CD14-positive monocyte (primary cell): ENCODE results near the gene GRIK5. TPM values are rescaled to one million over a fixed set of nuclear protein-coding genes. Genes with fewer than 3 reads are reported as not detected.

Experiments used
- DNase-seq, 3 donors: peaks; one replicate each; pipeline ENCODE4 v3.0.0-alpha.2; 2011 to 2022
- H2AFZ ChIP-seq: 2 replicates; pipeline ENCODE4 v1.6.0; 2012; ENCODE audit warnings: mild to moderate bottlenecking, low read depth, low read length, inconsistent platforms; ENCODE audit not compliant: insufficient read depth, poor library complexity, severe bottlenecking
- H3K27ac ChIP-seq, 2 donors: 1 replicate in 1 of 2; 2 replicates in 1 of 2; pipeline ENCODE4 v1.5.1; 2012 to 2013; ENCODE audit warnings: low read length in 2 of 2, control low read depth in 1 of 2, inconsistent platforms in 1 of 2, low read depth in 1 of 2, mild to moderate bottlenecking in 1 of 2
- H3K27me3 ChIP-seq, 2 donors: one replicate each; pipeline versions ENCODE4 v1.6.0 to v1.6.1; 2011 to 2013; ENCODE audit warnings: low read length in 2 of 2; ENCODE audit not compliant: control insufficient read depth in 2 of 2, insufficient read depth in 2 of 2
- H3K36me3 ChIP-seq, 2 donors: replicated peaks in 1 of 2; 1 replicate in 1 of 2; 2 replicates in 1 of 2; pipeline versions ENCODE4 v1.5.1 to v1.6.1; 2012 to 2013; ENCODE audit warnings: low read length in 2 of 2, control low read depth in 1 of 2, inconsistent platforms in 1 of 2, mild to moderate bottlenecking in 1 of 2; ENCODE audit not compliant: insufficient read depth in 2 of 2, control insufficient read depth in 1 of 2
- H3K4me1 ChIP-seq, 2 donors: 1 replicate in 1 of 2; 2 replicates in 1 of 2; pipeline versions ENCODE4 v1.5.1 to v1.6.1; 2012 to 2013; ENCODE audit warnings: low read length in 2 of 2, control low read depth in 1 of 2, inconsistent platforms in 1 of 2, mild to moderate bottlenecking in 1 of 2, moderate library complexity in 1 of 2; ENCODE audit not compliant: insufficient read depth in 2 of 2, control insufficient read depth in 1 of 2
- H3K4me2 ChIP-seq: replicated peaks from 2 replicates; pipeline ENCODE3; 2012; ENCODE audit warnings: low read length, moderate library complexity, mild to moderate bottlenecking; ENCODE audit not compliant: poor library complexity, severe bottlenecking; ENCODE audit errors: extremely low read depth
- H3K4me3 ChIP-seq, 3 experiments: fragments of 200-600 bp in 1 of 3; sonication (generic) in 1 of 3; replicated peaks in 1 of 3; 1 replicate in 2 of 3; 2 replicates in 1 of 3; pipeline ENCODE4 v1.5.1; 2011 to 2013; ENCODE audit warnings: low read length in 3 of 3, mild to moderate bottlenecking in 3 of 3, control low read depth in 2 of 3, low read depth in 2 of 3, inconsistent platforms in 1 of 3, moderate library complexity in 1 of 3
- H3K79me2 ChIP-seq: 2 replicates; pipeline ENCODE4 v1.6.0; 2012; ENCODE audit warnings: mild to moderate bottlenecking, control low read depth, inconsistent platforms, low read length, moderate library complexity; ENCODE audit not compliant: insufficient read depth
- H3K9ac ChIP-seq: 2 replicates; pipeline ENCODE4 v1.6.0; 2017; ENCODE audit warnings: low read length, mild to moderate bottlenecking; ENCODE audit not compliant: insufficient read depth, poor library complexity, severe bottlenecking
- H3K9me3 ChIP-seq, 2 donors: replicated peaks in 1 of 2; 1 replicate in 1 of 2; 2 replicates in 1 of 2; pipeline versions ENCODE4 v1.5.1 to v1.6.1; 2012 to 2013; ENCODE audit warnings: low read length in 2 of 2, control low read depth in 1 of 2; ENCODE audit not compliant: control insufficient read depth in 1 of 2, insufficient read depth in 1 of 2
- H4K20me1 ChIP-seq: 2 replicates; pipeline ENCODE4 v1.6.0; 2012; ENCODE audit warnings: mild to moderate bottlenecking, low read length, control low read depth, moderate library complexity; ENCODE audit not compliant: insufficient read depth
- H3K27ac Mint-ChIP-seq, 7 donors: one replicate each; pipeline ENCODE4 v1.8.0; 2020; ENCODE audit warnings: mild to moderate bottlenecking in 7 of 7, mixed read lengths in 7 of 7, moderate library complexity in 6 of 7, inconsistent platforms in 2 of 7
- H3K27me3 Mint-ChIP-seq, 3 donors: one replicate each; pipeline ENCODE4 v1.8.0; 2021 to 2022; ENCODE audit warnings: low read depth in 3 of 3, mild to moderate bottlenecking in 3 of 3, mixed read lengths in 3 of 3, moderate library complexity in 3 of 3, inconsistent platforms in 1 of 3
- H3K36me3 Mint-ChIP-seq, 2 donors: one replicate each; pipeline ENCODE4 v1.8.0; 2020; ENCODE audit warnings: mixed read lengths in 2 of 2, inconsistent platforms in 1 of 2, mild to moderate bottlenecking in 1 of 2
- H3K4me1 Mint-ChIP-seq: one replicate; pipeline ENCODE4 v1.8.0; 2020; ENCODE audit warnings: mild to moderate bottlenecking, mixed read lengths
- H3K4me3 Mint-ChIP-seq, 2 donors: one replicate each; pipeline ENCODE4 v1.8.0; 2020; ENCODE audit warnings: mild to moderate bottlenecking in 2 of 2, mixed read lengths in 2 of 2, moderate library complexity in 1 of 2
- H3K9me3 Mint-ChIP-seq, 7 donors: one replicate each; pipeline ENCODE4 v1.8.0; 2020 to 2022; ENCODE audit warnings: mixed read lengths in 7 of 7, mild to moderate bottlenecking in 6 of 7, moderate library complexity in 6 of 7, inconsistent platforms in 2 of 7
- WGBS: methylation state at CpG from one replicate; pipeline ENCODE4 v1.1.5; 2013; ENCODE audit warnings: missing lambda C conversion rate; ENCODE audit not compliant: insufficient coverage; 5-methylcytosine and 5-hydroxymethylcytosine counted together
- intact Hi-C, 2 donors: fragments of 100-400 bp; cut with micrococcal nuclease; formaldehyde crosslinking; loops; one replicate each; pipeline versions ENCODE4 v1.15.0 to v1.15.1; 2023
- polyA plus RNA-seq, 3 donors: library from polyadenylated mRNA; depleted of rRNA in 1 of 3; unstranded in 2 of 3; stranded (reverse) in 1 of 3; fragments of 300-500 nt in 2 of 3; fragments of >200 nt in 1 of 3; fragmentation: Illumina TruSeq in 2 of 3; gene quantifications; 1 replicate in 2 of 3; 2 replicates in 1 of 3; pipeline ENCODE4 v1.2.3, GENCODE V29; 2012 to 2021
- TF ChIP-seq, protein P1 (sequence below): fragments of 200-600 bp; IDR thresholded peaks from one replicate; pipeline ENCODE4 v1.8.0; 2022; ENCODE audit warnings: antibody characterized with exemption, mild to moderate bottlenecking

Gene GRIK5
- polyA plus RNA-seq, 3 donors: 0.12 to 0.28 TPM; not detected in 1

DNA sequence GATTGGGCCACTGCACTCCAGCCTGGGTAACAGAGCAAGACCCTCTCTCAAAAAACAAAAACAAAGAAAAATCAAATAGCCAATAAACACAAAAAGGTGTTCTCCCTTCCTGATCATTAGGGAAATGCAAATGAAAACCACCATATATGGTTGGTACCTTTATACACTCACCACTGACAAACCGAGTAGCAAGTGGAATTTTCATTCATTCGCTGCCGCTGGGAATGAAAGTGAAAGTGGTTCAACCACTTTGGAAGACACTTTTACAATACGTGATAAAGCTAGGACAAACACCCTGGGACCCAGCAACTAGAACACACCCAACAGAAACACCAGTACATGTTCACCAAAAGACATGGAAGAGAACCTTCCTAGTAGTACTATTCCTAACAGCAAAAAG lies 21.0 kb downstream of the GRIK5 start:
- Histone ChIP-seq H3K9ac (no peak overlapping the region), H3K9me3 (no peaks in the 10 kb centered on the region), H3K4me1 (no peaks in the 10 kb centered on the region), H3K4me2 (peak overlapping the region; percentile 12), H2AFZ (peak overlapping the region; percentile 9), H3K79me2 (no peaks in the 10 kb centered on the region), H3K27ac (no peak overlapping the region), H3K4me3 (peak overlapping the region in 1 of 3 experiments; percentile 10), H4K20me1 (no peaks in the 10 kb centered on the region), H3K36me3 (no peaks in the 10 kb centered on the region), H3K27me3 (no peaks in the 10 kb centered on the region)
- Mint-ChIP-seq H3K27ac (no peak overlapping the region), H3K4me1 (peaks cover 4% of the 10 kb centered on the region), H3K9me3 (peaks cover 0 to under 1% (median 0%) of the 10 kb centered on the region in 7 donors), H3K27me3 (peaks cover 0 to 5% (median 0%) of the 10 kb centered on the region in 3 donors), H3K4me3 (peak overlapping the region; percentile 40 to 76), H3K36me3 (no peaks in the 10 kb centered on the region)
- TF ChIP-seq, protein P1, sequence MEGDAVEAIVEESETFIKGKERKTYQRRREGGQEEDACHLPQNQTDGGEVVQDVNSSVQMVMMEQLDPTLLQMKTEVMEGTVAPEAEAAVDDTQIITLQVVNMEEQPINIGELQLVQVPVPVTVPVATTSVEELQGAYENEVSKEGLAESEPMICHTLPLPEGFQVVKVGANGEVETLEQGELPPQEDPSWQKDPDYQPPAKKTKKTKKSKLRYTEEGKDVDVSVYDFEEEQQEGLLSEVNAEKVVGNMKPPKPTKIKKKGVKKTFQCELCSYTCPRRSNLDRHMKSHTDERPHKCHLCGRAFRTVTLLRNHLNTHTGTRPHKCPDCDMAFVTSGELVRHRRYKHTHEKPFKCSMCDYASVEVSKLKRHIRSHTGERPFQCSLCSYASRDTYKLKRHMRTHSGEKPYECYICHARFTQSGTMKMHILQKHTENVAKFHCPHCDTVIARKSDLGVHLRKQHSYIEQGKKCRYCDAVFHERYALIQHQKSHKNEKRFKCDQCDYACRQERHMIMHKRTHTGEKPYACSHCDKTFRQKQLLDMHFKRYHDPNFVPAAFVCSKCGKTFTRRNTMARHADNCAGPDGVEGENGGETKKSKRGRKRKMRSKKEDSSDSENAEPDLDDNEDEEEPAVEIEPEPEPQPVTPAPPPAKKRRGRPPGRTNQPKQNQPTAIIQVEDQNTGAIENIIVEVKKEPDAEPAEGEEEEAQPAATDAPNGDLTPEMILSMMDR: no peak
- intact Hi-C loops: no loop called here
- no peak for DNase-seq
- WGBS: no CpG with 5 or more reads among the region's 4 CpGs

GRCh38 chr19:42045575-42045974 lies 24.4 kb downstream of the GRIK5 start:
- TF ChIP-seq, protein P1: no peak
- no peaks in the 10 kb centered on the region for H3K9me3 ChIP-seq
- no peaks in the 10 kb centered on the region for H4K20me1 ChIP-seq
- H2AFZ ChIP-seq: no peak overlapping the region
- no peak overlapping the region for H3K4me3 Mint-ChIP-seq
- H3K36me3 Mint-ChIP-seq: no peaks in the 10 kb centered on the region
- no peaks in the 10 kb centered on the region for H3K4me1 ChIP-seq
- no peak for DNase-seq
- H3K27ac ChIP-seq: no peak overlapping the region
- peaks cover 0 to 2% (median 0%) of the 10 kb centered on the region in 7 donors for H3K9me3 Mint-ChIP-seq
- WGBS: 84% methylated on average over 7 of the region's 7 CpGs
- no peak overlapping the region for H3K4me2 ChIP-seq
- H3K27me3 ChIP-seq: no peaks in the 10 kb centered on the region
- H3K27ac Mint-ChIP-seq: no peak overlapping the region
- no peak overlapping the region for H3K9ac ChIP-seq
- peaks cover 4% of the 10 kb centered on the region for H3K4me1 Mint-ChIP-seq
- peaks cover 1 to 5% (median 2%) of the 10 kb centered on the region in 3 donors for H3K27me3 Mint-ChIP-seq
- intact Hi-C loops: no loop called here
- H3K4me3 ChIP-seq: no peak overlapping the region
- no peaks in the 10 kb centered on the region for H3K79me2 ChIP-seq
- no peaks in the 10 kb centered on the region for H3K36me3 ChIP-seq
